ENCODE data around the gene SERPINA9. TPM values are rescaled to one million over a fixed set of nuclear protein-coding genes. Genes with fewer than 3 reads are reported as not detected.

The SERPINA9 gene
- total and polyA plus RNA-seq, 2 of the 8 experiments (the other 6 are each of a cell fraction or from before 2014, with no cell fraction given): not detected

DNA sequence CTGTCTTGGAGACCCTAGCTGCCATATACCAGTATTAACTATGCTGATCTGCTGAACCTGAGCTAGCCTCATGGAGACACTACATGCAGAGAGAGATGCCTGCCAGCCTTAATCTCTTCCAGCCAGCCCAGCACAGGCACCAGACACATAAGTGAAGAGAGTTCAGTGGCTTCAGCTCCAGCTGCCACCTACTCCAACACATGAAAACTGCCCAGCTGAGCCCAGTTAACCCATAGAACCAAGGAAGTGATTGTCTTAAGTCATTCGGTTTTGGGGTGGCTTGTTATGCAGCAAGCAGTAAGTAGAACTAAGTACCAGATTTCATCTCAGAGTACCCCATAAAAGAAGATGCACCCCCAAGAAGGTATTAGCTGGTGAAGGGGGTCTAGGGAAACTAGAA, 31.0 kb downstream of the SERPINA9 start (continued):
- TF ChIP-seq CBX8 (IDR thresholded peaks at IDR 0.05; ENCODE audit: borderline replicate concordance, low read depth, low read length): no peak
- no peak for TF ChIP-seq RNF2 (IDR thresholded peaks at IDR 0.05; ENCODE audit: borderline replicate concordance, low read depth, low read length, missing control alignments, poor library complexity, severe bottlenecking)
- no peak for TF ChIP-seq KDM5A (IDR thresholded peaks at IDR 0.05; ENCODE audit: low read length)
- no peak for TF ChIP-seq RXRA (IDR thresholded peaks at IDR 0.05; ENCODE audit: insufficient read depth, low read depth, low read length)
- no peak for TF ChIP-seq FOSL1 (IDR thresholded peaks at IDR 0.05; ENCODE audit: insufficient read depth, low read depth, low read length)

Measured in H1 (cell line).